Islet of Langerhans (tissue), 1 donor: ENCODE data around the gene SLC22A3.
A peak's percentile ranks its signal among the peaks of the same experiment; 100 is the strongest.
"Not testable (repeated sequence)": the region's sequence is repeated elsewhere in the genome, so short reads cannot be mapped to it uniquely, and the experiment has no call there.

Source experiments
- FAIRE-seq: peaks from one replicate; lab custom pipeline; 2011; peaks lifted over from hg19 to GRCh38; lab: Jason Lieb, UNC

The SLC22A3 gene

DNA sequence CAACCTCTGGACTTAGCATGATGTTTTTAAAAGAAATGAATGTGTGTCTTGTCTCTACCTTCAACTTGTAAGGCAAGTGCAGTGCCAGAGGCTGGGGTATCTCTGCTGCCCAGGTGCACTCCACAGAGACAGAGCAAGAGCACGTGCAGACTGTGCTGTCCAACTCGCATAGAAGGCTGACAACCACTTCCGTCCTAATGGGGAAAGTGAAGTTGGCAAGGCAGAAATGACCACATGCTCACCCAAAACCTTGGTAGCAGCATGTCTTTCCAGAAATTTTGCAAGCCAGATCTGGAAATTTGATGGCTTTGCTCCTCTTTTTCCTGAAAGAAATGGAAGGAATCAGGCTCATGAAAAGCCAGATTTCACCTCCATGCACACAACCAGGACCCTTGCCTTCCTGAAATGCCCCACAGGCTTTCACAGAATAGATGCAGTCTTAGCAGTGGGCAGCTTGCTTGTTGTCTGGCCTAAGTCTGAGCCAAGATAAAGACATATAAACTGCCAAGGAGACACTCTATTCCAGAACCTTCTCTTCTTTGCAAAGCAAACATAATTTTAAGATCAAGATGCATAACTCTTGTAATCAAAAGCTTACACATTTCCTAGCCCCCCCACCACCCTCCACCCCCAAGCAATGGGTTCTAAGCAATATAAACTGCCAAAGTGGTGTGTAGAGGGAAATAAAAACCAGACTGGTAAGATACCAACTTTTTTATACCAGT, 26.8 kb downstream of the SLC22A3 start:
- FAIRE-seq: no peak

DNA sequence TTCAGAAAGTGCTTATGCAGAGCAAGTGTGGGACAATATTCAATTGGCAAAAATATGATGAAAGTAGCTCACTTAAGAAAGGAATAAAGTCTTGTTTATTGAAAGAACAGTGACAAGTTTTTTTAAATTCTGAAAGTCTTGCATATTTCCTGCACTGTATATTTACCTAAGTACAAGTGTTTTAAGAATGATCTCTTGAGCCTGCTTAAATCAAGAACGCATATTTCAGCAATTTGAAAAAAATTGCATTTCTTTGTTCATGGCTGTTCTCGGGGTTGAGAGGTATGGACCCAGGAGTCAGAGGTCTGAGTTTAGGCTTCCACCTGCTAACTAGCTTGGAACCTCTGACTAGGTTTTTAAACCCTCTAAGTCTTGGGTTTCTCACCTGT, 27.4 kb downstream of the SLC22A3 start:
- no peak for FAIRE-seq

DNA sequence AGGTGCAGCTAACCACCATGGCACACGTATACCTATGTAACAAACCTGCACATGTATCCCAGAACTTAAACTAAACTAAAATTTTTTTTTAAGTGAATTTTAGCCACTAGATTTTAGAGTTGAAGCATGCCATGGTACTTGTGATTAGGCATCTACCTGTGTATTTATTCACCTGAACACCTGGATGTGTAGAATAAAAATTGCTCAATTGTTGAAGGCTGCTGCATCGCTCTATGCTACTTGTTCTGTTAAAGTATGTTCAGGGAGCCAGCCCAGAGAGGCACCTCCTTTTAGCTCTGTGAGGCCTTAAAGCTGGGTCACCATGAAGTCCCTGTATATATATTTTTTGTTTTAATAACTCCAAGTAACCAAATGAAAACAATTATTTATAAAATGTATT, 28.3 kb downstream of the SLC22A3 start:
- FAIRE-seq: no peak

DNA sequence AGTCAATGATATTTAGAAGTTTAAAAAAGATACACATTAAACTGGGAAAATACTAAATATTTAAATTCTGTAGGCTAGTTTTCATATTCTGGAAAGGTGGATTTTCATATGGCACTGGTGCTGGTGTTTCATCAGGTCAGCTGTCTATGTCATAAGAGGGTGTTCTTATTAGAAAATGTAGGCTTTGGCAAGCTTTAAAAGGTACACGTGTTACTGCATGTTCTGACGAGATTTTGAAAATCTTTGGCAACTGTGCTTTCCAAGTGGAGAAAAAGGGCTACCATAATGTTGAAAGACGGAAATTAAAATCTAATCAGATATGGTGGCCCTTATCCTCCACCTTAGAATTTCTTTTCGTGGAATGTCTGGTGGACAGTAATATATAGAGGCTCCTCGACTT, 30.0 kb downstream of the SLC22A3 start:
- no peak for FAIRE-seq

DNA sequence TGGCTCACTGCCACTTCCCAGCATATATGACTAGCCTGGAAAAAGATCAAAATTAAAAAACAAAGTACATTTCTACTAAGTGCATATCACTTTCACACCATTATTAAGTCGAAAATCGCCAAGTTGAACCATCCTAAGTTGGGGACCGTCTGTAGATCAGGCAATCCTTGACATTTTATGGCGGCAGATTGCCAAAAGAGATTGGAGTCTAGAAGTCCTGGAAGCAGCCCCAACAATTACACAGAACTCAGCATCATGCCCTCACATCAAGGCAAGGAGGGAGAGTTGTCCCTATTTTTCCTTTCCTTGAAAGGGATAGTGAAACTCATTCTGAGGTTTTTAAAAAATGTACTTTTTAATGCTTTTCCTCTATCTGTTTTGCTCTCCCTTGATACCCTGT, 30.7 kb downstream of the SLC22A3 start:
- FAIRE-seq: no peak

DNA sequence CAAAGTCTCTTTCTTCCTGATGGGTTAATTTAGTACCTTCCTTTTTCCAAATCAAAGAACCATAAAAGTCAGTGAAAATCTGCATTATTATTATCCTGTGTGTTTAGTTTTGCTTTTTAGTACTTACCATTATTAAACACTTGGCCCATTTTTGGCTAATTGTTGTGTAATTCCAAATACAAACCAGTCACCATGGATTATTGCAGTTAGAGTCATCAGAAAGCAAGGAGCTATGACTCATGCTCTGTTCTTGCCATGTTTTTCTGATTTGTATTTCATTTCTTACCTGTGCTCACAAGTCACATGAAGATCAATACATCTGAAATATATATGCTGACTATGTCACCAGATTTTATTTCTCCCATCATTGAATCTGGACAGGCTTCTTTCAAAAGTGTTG, 31.3 kb downstream of the SLC22A3 start:
- no peak for FAIRE-seq

DNA sequence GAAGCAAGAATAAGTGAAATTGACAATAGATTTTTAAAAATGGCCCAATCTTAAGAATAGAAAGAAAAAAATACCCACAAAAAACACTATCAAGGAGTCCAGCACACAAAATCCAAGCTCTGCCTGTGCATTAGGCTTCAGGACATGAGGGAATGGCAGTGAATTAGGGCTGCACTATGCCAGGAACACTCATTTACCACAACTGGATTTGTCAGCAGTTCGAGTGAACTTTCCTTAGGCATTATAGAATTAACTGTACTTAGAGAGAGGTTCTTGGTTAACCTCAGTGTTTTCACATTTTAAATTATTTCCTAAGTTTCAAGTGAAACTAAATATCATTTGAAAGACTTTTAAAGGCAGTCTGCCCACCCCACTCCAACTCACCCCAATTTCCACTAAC, 34.8 kb downstream of the SLC22A3 start:
- no peak for FAIRE-seq

DNA sequence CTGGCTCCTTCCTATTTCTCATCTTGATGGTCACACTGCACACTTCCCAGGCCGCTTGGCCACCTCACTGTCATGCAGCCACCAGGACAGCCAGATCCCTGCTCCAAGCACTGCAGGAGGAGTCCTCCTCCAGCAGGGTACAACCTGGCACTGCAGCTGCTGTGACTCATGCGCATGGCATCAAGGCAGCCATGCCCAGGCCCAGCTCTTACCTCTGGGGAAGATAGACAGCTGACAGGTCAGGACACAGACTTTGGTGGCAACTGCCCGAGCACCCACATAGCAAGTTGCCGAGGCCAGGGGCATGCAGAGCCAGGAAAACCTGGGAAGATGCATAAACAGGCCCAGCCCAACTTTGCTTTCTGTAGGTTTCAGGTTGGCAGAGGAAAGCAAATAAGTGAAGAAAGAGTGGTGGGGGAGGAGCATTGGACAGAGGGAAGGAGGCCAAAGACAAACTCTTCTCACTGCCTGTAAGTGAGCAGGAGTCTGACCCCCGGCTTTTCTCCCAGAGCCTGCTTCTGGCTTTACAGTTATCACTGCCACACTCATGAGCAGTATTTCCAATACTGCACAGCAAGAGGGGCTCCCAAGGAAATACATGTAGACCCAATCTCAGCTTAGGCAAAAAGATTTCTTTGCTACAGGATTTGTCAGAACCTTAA, 38.8 kb downstream of the SLC22A3 start:
- FAIRE-seq: no peak

DNA sequence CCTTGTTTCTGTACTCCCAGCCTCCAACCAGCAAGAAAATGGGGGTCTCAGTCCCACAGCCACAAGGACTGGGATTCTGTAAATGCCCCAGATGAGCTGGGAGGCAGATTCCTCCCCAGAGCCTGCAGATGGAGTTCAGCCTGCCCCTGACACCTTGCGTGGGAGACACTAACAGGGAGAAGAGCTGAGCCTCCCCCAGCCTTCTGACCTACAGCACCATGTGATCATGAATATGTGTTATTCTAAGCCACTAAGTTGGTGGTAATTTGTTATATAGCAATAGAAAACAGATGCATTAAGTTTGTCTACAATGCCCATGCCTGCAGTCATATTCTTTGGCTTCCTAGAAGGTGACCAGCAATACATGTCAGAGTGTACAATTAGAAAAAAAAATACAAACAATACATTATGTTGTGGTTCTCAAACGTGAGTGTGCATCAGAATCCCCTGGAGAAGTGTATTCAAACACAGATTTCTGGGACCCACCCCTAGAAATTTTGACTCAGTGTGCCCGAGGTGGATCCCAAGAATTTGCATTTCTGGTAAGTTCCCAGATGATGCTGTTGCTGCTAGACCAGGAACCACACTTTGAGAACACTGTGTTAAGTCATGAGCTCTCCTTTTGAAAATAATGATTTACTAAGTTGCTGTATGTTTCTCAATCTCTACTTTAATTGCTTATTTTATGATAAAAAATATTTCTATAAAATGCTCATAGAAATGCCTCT, 39.9 kb downstream of the SLC22A3 start:
- FAIRE-seq: no peak

DNA sequence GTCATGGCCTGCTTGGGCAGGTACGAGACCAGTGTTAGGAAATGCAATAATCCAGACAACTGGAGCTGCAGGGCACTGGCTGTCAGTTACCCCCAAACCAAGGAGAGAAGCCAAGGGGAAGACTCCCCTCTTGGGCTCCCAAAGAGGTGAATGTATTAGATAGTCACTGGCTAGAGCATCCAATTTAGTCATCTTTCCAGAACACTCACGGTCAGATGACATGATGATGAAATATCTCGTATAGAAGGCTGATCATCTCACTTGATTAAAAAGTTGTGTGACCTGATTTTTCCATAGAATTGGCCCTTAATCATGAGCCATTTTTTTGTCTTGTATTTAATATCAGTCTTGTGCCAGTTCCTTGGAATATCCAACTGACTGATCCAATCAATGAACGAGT, 40.7 kb downstream of the SLC22A3 start:
- no peak for FAIRE-seq

DNA sequence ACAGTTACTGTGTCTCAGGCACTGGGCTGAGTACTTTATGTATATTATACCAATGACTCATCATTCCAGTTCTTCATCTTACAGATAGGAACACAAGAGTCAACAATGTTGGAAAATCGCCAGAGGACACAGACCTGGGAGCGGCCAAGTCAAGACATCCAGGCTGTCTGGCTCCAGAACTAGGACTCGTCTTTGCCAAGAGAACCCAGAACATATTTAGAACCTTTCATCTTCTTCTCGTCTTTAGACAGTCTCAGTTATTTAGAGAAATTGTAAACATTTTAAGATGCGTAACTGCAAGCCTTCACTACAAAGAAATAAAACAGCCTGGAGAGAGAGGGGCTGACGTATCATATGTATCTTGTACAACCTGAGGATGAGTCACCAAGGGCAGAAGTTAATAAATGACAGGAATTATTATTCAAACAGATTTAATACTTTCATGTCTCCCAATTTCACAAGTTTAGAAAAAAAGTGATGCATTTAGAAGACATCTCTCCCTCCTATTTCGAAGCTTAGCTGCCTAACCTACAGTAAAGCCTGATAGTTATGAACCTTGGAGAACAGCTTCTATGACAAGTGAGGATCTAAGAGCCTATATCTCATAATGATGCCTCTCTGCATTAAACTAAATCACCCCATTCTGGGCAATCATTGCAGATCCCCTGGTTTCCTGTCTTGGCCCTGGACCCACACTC, 43.4 kb downstream of the SLC22A3 start:
- no peak for FAIRE-seq

DNA sequence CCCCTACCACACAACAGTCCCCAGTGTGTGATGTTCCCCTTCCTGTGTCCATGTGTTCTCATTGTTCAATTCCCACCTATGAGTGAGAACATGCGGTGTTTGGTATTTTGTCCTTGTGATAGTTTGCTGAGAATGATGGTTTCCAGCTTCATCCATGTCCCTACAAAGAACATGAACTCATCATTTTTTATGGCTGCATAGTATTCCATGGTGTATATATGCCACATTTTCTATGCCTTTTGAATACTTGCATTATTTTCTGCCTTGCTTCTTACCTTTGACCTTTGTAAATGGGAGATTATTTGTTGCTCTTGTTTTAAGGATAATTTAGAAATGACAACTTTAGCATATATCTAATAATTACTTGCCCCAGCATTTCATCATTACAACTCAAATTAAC, 45.3 kb downstream of the SLC22A3 start:
- FAIRE-seq: not testable (repeated sequence)

DNA sequence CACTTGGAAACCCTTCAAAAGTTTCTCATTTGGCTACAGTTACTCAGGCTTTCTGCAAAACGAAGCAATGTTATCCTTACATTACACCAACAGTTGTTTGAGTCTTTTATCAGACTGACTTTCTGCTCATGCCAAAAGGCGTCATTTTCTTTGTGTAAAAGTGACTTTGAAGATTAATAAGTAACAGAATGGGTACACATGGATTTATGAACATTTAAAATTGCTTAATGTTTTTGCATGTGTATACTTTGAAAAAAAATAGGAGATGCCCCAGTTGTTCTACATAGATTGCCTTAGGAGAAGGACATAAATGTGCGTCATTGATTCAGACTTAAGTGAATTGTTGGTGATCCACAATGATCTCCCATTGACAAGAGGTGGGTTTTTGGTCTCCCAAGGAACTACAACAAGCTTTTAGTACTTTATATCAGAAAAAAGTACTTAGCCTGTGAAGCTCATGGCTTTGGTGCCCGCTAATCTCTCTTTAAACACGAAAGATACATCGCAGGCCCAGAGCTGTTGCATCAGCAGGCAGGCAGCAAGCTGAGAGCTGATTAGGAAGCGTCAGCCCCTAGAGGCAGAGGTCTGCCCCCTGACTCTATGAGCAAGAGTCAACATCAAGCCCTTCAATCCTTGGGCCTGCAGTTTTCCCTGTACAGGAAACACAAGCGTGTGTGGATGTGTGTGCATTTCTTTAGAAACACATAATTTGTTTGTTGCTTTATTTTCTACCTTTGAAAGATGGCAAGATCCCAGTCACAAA, 45.9 kb downstream of the SLC22A3 start:
- no peak for FAIRE-seq

DNA sequence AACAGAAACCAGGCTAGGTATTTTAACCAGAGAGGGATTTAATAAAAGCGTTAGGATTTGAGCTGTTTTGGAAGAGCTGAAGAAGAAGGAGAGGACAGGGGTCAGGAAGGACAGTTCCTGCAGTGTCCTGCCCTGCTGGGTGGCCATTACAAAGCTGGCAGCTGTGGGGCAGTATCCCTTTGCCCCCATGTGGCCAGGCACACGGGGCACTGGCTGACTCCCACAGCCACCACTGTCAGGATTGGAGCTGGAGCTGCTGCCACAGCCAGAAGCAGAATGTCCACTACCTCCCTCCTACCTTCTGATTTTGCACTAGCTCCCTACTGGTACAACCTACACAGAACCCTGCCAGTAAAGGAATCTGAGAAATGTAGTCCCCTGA, 46.5 kb downstream of the SLC22A3 start:
- no peak for FAIRE-seq

DNA sequence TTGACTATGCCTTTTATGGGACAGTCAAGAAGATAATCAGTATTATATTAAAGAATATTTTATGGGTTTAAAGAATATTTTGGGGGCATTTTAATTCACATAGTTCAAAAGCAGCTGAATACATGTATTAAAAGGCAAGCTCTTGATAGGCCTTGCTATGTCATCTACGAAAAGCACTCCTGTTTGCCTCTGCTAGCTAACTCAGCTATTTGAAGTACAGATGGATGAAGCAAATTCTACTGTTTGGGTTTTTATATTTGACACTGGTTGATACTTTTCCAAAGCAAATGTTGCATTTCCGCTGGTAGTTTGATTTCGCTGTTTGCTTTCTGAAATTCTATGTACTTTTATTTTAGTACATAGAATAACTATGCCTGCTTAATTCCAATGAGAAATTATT, 47.0 kb downstream of the SLC22A3 start:
- no peak for FAIRE-seq

DNA sequence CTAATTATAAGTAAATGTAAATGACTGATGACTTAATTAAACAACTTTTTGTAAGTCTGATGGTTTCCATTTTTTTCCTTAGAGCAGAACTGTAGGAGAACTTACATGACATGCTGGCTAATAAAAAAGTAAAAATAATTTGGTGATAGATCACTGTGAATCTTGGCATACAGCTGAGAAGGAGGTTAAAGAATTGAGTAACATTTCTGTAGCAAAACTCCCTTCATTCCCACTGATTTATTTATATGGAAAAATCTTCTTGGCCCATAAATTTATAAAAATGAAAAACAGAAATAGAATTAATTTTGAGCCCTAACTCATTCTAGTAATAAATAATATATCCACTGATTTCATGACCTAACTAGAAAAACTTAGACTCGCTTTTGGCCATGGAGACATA, 48.1 kb downstream of the SLC22A3 start:
- no peak for FAIRE-seq

DNA sequence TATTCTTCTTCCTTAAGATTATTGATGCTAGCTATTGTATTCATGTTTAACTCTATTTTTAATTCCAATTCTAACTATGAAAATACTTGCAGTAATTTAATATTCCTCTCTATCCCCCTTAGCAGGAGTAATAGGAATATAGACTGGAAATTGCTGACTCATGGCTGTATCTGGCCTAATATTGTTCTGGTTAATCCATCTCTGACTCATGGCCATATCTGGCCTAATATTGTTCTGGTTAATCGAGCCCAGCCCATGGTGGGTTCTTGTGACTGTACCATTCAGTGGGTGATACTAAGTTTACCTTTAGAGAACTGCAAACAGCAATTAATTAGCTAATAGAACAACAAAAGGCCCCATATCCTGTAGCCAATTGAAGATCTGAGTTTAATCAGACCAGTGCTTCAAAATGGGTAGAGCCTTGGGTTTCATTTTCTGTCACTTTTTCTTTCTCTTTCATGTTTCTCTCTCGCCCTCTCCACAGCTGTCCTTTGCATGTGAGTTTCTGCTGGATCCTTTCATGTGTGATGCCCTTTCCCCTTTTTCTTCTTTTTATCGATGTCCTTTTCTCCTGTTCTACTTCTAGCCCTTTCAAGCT, 50.6 kb downstream of the SLC22A3 start:
- FAIRE-seq: peak; percentile 9

DNA sequence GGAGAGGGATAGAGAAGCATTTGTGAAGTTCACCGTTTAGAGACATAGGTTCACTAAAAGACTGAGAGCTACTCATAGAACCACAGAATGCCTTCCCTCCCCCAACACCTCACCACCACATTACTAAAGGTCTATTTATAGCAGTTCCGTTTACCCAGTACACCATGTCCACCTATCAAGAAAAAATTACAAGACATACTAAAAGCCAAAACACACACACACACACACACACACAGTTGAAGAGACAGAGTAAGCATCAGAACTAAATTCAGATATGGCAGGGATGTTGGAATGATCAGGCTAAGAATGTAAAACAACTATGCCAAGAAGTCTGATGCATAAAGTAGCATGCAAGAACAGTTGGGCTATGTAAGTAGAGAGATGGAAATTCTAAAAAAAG, 52.3 kb downstream of the SLC22A3 start:
- FAIRE-seq: no peak

DNA sequence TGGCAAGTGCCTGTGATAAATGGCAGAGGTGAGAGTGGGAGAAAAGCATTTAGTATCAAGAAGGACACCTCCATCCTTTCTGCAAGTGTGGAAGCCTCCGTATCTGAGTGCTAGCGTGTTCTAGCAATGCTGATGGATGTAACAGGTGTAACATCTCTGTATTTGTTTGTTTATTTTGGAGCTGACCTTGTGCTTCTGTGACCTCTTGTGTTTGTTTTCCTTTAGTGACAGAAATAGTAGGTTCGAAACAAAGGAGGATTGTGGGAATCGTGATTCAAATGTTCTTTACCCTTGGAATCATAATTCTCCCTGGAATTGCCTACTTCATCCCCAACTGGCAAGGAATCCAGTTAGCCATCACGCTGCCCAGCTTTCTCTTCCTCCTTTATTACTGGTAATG, 60.4 kb downstream of the SLC22A3 start:
- FAIRE-seq: no peak

DNA sequence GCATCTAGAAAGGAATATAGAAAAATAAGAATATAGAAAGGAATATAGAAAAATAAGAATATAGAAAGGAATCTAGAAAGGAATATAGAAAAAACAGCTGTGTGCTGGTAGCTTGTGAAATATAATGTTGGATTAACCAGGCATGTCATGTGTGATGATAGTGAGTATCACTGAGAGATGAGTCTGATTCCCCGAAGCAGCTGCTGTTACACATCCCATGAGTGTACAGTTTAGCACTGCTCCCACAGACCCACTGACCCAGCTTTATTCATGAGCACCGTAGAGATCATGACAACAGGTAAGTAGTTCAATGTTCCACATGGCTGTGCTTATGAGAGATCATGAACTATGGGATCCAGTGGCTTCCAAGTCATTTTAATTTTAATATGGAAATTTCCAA, 64.8 kb downstream of the SLC22A3 start:
- no peak for FAIRE-seq

DNA sequence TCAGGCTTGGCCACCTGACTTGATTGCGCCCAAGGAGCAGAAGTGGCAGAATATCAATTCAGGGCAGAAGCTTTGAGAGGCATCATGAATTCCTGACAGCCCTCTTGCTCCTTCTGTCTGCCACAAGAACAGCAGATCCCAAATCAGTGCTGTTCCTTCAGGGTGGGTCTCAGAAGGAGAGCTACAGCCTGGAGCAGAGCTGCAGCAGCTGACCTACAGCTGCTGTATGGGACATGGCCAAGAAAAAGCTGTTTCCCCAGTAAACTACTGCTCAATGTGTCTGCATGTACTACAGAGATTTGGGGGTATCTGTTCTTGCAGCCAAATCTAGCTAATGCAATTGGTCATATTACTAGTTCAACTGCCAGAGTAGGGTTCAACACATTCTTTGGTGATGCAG, 69.0 kb downstream of the SLC22A3 start:
- FAIRE-seq: no peak

DNA sequence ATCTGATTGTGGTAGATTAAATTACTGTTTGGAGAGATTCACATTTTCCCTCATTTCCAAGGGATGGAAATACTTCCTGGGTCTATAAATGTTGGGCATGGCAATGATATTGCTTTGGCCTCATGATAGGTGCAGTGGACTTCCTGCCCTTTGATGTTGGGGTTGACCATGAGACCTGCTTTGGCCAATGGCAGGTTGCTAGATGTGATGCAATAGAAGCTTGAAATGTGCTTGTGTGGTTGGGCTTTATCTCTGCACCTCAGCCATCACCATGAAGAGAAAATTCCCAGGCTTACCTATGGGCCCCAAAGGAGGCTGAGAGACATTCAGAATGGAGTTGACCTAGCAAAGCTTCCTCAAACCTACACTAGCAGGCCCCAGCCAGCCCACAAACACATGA, 69.4 kb downstream of the SLC22A3 start:
- FAIRE-seq: no peak
